ENCODE measurements around the gene RBBP8NL. TPM values are rescaled to one million over a fixed set of nuclear protein-coding genes. Genes with fewer than 3 reads are reported as not detected.

RBBP8NL gene
- total RNA-seq, 1 experiment from 2014 or later, result not detected

- in situ Hi-C loops (cut with HindIII; ENCODE audit: low pct_unique_long_range_greater_than_20kb, low sequenced_read_pairs), result no loop called here
- peak; percentile 11 for DNase-seq (ENCODE audit: low read depth)
Measured at GRCh38 chr20:62449951-62450691, 22.8 kb upstream of the RBBP8NL start.

GRCh38 chr20:62448788-62449187 is 21.4 kb upstream of the RBBP8NL start:
- in situ Hi-C loops (cut with HindIII; ENCODE audit: low pct_unique_long_range_greater_than_20kb, low sequenced_read_pairs), result no loop called here
- DNase-seq (ENCODE audit: low read depth), result no peak

GRCh38 chr20:62448038-62448437 is 20.7 kb upstream of the RBBP8NL start:
- in situ Hi-C loops (cut with HindIII; ENCODE audit: low pct_unique_long_range_greater_than_20kb, low sequenced_read_pairs), result no loop called here
- DNase-seq (ENCODE audit: low read depth), result no peak

GRCh38 chr20:62446888-62447869 is 19.8 kb upstream of the RBBP8NL start:
- DNase-seq (ENCODE audit: low read depth), result no peak
- in situ Hi-C loops (cut with HindIII; ENCODE audit: low pct_unique_long_range_greater_than_20kb, low sequenced_read_pairs), result no loop called here

GRCh38 chr20:62446481-62446880 is 19.1 kb upstream of the RBBP8NL start:
- DNase-seq (ENCODE audit: low read depth), result no peak
- in situ Hi-C loops (cut with HindIII; ENCODE audit: low pct_unique_long_range_greater_than_20kb, low sequenced_read_pairs), result no loop called here

- DNase-seq (ENCODE audit: low read depth), result no peak
Measured at GRCh38 chr20:62445553-62446340, 18.4 kb upstream of the RBBP8NL start.

GRCh38 chr20:62444286-62444685 is 16.9 kb upstream of the RBBP8NL start:
- DNase-seq (ENCODE audit: low read depth), result no peak
- in situ Hi-C loops (cut with HindIII; ENCODE audit: low pct_unique_long_range_greater_than_20kb, low sequenced_read_pairs), result no loop called here

More at GRCh38 chr20:62445553-62446340, 18.4 kb upstream of the RBBP8NL start:
- in situ Hi-C loops (cut with HindIII; ENCODE audit: low pct_unique_long_range_greater_than_20kb, low sequenced_read_pairs), result no loop called here

- no peak for DNase-seq (ENCODE audit: low read depth)
- in situ Hi-C loops (cut with HindIII; ENCODE audit: low pct_unique_long_range_greater_than_20kb, low sequenced_read_pairs), result no loop called here
Measured at GRCh38 chr20:62441987-62442539, 14.7 kb upstream of the RBBP8NL start.

GRCh38 chr20:62439218-62439617 is 11.9 kb upstream of the RBBP8NL start:
- DNase-seq (ENCODE audit: low read depth), result no peak
- in situ Hi-C loops (cut with HindIII; ENCODE audit: low pct_unique_long_range_greater_than_20kb, low sequenced_read_pairs), result no loop called here

- in situ Hi-C loops (cut with HindIII; ENCODE audit: low pct_unique_long_range_greater_than_20kb, low sequenced_read_pairs), result no loop called here
- no peak for DNase-seq (ENCODE audit: low read depth)
Measured at GRCh38 chr20:62437927-62438326, 10.6 kb upstream of the RBBP8NL start.

- no peak for DNase-seq (ENCODE audit: low read depth)
- in situ Hi-C loops (cut with HindIII; ENCODE audit: low pct_unique_long_range_greater_than_20kb, low sequenced_read_pairs), result no loop called here
Measured at GRCh38 chr20:62437496-62437895, 10.2 kb upstream of the RBBP8NL start.

GRCh38 chr20:62436692-62437091 is 9.4 kb upstream of the RBBP8NL start:
- in situ Hi-C loops (cut with HindIII; ENCODE audit: low pct_unique_long_range_greater_than_20kb, low sequenced_read_pairs), result no loop called here
- no peak for DNase-seq (ENCODE audit: low read depth)

- in situ Hi-C loops (cut with HindIII; ENCODE audit: low pct_unique_long_range_greater_than_20kb, low sequenced_read_pairs), result no loop called here
- DNase-seq (ENCODE audit: low read depth), result no peak
Measured at GRCh38 chr20:62433658-62434497, 6.5 kb upstream of the RBBP8NL start.

GRCh38 chr20:62430866-62431447 is 3.6 kb upstream of the RBBP8NL start:
- DNase-seq (ENCODE audit: low read depth), result no peak
- in situ Hi-C loops (cut with HindIII; ENCODE audit: low pct_unique_long_range_greater_than_20kb, low sequenced_read_pairs), result no loop called here

GRCh38 chr20:62430311-62430853 is 3.0 kb upstream of the RBBP8NL start:
- no peak for DNase-seq (ENCODE audit: low read depth)
- in situ Hi-C loops (cut with HindIII; ENCODE audit: low pct_unique_long_range_greater_than_20kb, low sequenced_read_pairs), result no loop called here

GRCh38 chr20:62429455-62430310 is 2.3 kb upstream of the RBBP8NL start:
- in situ Hi-C loops (cut with HindIII; ENCODE audit: low pct_unique_long_range_greater_than_20kb, low sequenced_read_pairs), result no loop called here
- DNase-seq (ENCODE audit: low read depth), result no peak

All from Caki2 (cell line).